ENCODE measurements around the gene RALGAPA1.
A peak's percentile ranks its signal among the peaks of the same experiment; 100 is the strongest.
"Not testable (repeated sequence)": the region's sequence is repeated elsewhere in the genome, so short reads cannot be mapped to it uniquely, and the experiment has no call there.

The RALGAPA1 gene

DNA sequence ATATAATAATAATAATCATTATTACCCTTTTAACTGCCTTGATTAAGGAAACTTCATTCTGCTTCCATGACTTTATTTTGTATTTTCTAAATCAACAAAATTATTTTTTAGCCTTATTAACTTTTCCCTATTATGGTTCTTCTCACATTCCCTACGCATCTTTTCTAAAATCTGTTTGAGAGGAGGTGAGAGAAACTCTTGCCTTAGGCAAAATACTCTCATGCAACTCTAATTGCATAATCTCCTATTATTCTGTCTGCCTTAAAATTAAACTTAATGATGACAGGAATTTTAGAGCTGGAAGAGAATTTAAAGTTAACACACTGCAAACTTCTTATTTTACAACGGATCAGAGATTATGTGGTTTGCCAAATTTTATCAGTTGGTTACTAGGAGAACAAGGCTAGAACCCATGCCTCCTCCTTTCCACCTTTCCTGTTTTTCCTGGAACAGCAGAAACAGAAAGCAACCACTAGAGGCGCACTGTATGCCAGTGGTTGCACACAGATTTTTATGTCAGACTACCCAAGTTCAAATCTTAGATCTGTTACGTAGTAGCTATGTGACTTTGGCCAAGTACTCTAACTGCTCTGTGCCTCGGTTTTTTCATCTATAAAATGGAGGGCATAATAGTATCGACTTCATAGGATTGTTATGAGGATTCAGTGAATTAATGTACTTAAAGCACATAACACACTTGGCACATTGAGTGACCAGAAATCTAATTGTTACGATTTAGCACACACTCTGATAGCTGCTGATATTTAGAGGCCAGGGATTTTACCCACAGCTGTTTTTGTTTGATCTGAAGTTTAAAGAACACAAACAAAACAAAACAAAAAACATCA, 12.7 kb upstream of the RALGAPA1 start:
- DNase-seq (ENCODE audit: low read depth in 2 of 3, low spot score in 2 of 3): no peak

DNA sequence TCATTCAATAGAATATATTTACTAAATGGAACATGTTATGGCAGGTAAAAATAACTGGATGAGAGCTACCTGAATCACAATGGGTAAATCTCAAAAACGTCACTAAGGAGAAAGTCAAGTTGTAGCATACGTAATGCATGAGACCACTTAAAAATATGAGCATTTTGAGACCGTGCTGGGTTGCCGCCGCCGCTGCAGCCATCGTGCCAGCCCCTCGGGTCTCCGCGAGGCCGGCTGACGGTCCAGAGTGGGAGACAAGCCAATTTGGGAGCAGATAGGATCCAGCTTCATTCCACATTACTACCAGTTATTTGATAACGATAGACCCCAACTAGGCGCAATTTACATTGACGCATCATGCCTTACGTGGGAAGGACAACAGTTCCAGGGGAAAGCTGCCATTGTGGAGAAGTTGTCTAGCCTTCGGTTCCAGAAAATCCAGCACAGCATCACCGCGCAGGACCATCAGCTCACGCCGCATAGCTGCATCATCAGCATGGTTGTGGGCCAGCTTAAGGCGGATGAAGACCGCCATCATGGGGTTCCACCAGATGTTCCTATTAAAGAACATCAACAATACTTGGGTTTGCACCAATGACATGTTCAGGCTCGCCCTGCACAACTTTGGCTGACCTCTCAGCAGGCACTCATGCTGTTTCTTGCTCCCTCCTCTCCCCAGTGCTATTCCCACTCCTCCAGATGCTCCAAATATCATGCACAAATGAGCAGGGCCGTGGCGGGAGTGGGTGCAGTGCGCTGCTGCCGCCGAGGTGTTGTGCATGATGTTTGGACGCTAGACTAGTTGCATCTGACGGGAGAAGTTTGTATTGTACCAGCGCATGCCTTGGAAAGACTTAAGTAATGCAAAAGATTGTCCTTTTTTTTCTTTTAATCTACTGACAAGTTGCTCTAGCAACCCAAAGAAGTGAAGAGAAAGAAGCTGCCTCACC, 10.8 kb upstream of the RALGAPA1 start:
- DNase-seq (ENCODE audit: low read depth in 2 of 3, low spot score in 2 of 3): no peak

DNA sequence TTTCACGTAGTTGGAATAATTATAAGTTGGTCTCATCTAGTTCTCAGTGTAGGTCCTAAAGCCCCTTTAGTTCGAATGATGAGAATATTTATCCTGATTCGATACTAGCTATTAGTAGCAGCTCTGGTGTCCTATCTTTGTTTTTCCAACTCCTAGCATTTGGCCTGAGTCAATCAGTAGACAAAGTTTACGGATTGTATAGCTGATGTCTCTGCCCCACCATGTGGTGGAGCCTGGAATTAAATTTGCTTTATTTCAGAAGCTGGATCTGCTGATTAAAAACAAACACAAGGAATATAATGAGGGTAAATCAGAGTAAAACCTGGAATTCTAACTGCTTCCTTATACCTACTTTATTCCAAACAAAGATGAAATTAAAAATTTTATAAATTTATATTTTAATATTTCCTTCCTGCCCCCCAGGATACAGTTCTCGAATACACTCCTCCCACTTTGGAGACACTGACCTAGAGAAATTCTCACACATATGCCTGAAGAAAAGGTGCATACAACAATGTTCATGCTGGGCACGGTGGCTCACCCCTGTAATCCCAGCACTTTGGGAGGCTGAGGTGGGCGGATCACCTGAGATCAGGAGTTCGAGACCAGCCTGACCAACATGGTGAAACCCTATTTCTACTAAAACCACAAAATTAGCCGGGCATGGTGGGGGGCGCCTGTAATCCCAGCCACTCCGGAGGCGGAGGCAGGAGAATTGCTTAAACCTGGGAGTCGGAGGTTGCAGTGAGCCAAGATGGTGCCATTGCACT, 9.4 kb upstream of the RALGAPA1 start:
- no peak for DNase-seq (ENCODE audit: low read depth in 2 of 3, low spot score in 2 of 3)

DNA sequence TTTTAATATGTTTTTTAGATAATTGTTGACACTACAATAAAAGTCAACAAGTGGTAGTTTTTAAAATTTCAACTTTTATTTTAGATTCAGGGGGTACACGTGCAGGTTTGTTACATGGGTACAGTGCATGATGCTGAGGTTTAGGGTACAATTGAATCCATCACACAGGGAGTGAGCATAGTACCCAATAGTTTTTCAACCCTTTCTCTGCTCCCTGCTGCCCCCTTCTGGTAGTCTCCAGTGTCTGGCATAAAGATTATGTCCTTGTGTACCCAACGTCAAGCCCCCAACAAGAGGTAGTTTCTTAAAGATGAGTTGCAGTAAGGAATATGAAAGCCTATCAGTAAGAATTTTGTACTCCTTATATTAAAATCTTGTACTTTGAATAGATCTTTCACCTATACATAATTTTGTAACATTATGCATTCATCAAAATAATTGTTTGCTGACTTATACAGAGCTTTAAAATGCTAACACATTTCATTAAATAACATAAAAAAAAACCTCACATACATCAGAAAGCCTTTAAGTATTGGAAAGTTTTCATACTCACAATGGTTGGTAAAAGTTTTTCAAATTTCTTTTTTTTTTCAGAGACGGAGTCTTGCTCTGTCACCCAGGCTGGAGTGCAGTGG, 5.4 kb upstream of the RALGAPA1 start:
- peak; percentile 26 to 77 (median 58) for DNase-seq (ENCODE audit: low read depth in 2 of 3, low spot score in 2 of 3)

DNA sequence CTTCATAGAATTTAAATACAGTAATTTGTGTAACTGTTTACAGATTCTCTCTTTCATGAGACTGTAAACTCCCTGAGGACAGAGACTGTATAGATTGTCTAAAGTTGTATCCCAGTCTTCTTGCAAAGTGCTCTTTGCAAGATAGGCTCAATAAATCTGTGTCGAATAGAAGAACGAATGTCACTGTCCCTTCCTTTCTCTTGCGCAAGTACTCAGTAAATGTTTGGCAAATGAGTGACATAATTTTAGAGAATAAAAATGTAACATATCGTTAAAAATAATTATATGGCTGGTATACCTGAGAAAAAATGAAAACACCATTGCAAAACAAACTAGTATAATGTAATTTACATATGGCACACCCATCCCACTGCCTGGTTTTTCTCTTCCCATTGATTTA, 1.9 kb upstream of the RALGAPA1 start:
- no peak for DNase-seq (ENCODE audit: low read depth in 2 of 3, low spot score in 2 of 3)

DNA sequence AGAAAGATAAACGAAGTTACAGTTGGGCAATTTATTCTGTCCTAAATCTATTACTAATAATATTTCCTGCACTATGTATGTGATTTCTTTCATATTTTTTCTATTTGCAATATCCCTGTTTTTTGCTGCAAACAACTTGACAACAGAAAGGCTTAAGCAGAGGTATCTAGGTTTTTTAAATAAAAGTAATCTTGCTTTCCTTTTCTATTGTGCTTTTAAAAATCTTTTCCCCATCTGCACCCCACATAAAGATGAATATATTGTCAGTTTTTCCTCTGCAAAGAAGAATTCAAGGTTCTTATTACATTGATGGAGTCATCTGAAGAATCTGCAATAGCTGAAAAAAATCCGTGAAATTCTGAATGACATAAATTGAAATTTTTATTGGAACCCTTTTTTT, 502 bp upstream of the RALGAPA1 start:
- DNase-seq (ENCODE audit: low read depth in 2 of 3, low spot score in 2 of 3): no peak

DNA sequence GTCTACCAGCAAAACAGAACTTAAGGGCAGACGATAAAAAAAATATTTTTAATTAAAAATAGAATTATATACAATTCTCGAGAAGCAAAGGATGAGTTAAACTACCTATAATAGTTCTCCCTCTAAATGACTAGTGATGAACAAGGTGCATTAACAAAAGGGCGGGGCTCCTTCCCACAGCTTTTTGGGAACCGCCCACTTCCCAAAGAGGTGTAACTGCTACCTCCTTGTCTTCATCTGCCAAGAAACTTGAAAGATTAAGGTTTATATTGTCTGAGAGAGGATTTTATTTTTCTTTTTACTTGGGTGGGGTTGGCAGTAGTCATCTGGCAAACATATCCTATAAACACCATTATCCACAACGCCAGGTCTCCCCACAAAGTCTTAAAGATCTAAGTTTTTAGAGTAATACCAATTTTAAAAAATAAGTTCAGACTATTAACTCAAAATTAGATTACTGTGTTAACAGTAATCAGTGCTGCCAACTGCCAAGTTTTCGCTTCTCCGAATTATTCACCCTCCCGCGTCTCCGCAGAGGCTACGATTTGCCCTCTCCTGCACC, 938 bp downstream of the RALGAPA1 start:
- DNase-seq (ENCODE audit: low read depth in 2 of 3, low spot score in 2 of 3): no peak

DNA sequence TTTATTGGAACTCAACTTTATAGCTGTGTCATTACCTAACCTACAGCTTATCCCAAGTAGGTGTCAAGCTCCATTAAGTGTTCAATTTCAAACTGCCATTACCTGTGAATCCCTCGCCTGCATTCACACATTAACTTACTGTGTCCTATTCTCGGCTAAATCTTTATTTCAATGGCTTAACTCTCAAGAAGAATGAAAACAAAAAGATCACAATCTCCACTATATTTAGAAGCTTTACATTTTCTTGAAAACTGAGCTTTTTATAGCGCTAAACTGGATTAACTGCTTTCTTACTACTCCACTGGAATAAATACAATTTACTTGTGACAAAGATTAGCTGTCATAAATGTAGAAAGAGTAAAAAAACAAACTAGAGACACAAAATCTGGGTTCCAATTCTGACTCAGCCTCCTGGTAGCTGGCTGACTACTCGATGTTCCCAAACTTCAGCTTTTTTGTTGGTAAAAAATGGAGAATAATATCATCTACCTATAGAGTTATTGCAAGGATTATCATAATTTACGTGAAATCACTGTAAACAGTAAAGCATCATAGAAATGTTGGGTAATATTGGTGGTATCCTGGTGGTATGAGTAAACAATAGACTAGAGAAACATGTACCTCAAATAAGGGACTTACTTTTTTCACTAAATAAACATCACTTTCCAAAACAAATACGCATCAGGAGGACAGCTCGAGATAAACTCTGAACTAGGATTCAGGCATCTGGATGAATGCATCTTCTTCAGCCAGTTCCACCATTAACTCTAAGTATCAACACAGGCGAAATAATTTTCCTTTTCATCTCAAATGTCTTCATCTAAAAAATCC, 1.7 kb downstream of the RALGAPA1 start:
- DNase-seq (ENCODE audit: low read depth in 2 of 3, low spot score in 2 of 3): no peak

DNA sequence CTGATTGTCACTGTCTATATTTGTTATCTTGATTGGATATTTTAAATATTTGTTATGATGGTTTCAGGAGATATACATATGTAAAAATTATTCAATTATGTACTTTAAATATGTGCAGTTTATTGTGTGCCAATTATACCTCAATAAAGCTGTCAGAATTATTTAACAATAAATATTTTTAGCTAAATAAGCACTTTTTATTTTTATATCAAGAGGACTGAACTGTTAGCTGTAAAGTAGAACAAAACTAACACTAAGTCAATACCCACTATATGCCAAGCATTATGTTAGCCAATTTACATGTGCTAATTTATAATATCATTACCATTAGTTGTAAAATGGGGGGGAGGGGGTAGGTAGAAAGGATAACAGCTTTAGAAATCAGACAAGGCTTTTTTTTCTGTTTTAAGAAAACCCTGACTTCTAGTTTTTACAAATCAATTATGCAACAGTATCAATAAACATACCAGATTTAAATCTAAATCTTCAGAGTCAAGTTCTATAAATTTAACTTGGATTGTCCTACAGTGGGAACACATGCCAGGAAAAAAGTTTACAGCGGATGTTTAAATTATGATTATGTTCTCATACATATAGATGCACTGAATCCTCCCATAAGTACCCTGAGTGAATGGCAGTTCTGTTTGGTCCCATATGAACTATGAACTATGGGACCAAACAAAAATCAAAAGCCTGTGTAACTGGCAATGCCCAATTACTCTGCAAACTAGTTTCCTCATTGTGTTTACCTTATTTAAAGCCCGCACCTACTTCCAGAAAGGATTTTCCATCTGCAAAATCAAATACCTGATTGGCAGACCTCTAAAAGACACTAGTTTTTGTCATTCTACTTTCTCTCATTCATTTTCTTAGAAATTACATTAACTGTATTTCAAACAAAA, 2.8 kb downstream of the RALGAPA1 start:
- DNase-seq (ENCODE audit: low read depth in 2 of 3, low spot score in 2 of 3): no peak

DNA sequence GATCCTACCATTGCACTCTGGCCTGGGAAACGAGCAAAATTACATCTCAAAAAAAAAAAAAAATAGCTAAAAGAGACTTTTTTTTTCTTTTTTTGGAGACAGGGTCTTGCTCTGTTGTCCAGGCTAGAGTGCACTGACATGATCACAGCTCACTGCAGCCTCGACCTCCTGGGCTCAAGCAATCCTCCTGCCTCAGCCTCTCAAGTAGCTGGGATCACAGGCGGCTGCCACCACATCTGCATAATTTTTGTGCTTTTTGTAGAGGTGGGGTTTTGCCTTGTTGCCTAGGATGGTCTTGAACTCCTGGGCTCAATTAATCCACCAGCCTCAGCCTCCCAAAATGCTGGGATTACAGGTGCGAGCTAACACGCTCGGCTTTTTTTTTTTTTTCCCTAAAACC, 11.3 kb downstream of the RALGAPA1 start:
- DNase-seq (ENCODE audit: low read depth in 2 of 3, low spot score in 2 of 3): no peak

DNA sequence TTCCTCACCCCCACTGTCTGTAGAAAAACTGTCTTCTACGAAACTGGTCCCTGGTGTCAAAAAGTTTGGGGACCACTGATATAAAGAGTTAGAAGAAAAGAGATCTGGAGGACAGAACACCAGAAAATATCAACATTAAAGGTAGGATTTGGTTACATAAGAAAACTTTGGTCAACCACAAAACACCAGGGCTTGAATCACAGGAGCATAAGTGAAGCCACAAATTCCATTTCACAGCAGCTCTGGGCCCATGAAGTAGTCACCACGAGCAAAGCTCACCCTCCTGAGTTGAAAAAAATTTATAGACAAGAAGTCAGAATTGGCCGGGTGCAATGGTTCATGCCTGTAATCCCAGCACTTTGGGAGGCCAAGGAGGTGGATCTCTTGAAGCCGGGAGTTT, 19.4 kb downstream of the RALGAPA1 start:
- no peak for DNase-seq (ENCODE audit: low read depth in 2 of 3, low spot score in 2 of 3)

DNA sequence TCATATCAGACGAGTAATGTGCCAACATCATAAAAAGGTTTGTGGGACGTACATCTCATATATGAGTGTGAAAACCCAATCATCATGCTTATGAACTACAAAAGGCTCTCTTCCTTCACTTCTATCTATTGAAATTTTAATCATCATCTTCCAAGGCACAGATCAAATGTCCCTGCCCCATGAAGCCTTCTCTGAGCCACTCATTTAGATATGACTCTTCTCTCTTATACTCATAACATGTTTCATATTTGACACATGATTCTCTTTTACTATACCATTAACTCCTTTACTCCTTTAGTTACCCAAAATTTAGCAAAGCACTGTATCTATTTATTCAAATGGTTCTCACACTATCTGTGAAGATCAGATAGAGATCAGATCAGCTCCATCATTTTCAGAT, 22.2 kb downstream of the RALGAPA1 start:
- no peak for DNase-seq (ENCODE audit: low read depth in 2 of 3, low spot score in 2 of 3)

DNA sequence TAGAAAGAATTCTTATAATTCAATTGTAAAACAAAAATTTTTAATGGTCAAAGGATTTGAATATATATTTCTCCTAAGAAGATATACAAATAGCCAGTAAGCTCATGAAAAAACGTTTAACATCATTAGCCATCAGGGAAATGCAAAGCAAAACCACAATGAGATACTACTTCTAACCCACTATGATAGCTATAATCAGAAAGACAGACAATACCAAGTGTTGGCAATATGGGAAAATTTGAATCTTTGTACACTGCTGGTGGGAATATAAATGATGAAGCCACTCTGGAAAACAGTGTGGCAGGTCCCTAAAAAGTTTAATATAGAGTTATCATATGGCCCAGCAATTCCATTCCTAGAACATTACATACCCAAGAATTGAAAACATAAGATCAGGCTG, 25.4 kb downstream of the RALGAPA1 start:
- DNase-seq (ENCODE audit: low read depth in 2 of 3, low spot score in 2 of 3): no peak

DNA sequence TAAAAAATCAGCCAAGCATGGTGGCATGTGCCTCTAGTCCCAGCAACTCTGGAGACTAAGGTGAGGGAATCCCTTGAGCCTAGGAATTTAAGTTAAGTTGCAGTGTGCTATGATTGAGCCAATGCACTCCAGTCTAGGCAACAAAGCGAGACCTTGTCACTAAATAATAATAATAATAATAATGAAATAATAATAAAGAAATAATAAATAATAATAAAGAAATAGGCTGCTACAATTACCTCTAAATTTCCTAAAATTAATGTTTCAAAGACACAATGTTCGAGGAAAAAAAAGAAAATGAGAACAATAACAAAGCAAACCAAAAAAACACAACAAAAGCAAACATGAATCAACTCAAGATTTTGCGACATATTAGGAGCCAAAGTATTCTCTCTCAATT, 29.7 kb downstream of the RALGAPA1 start:
- DNase-seq (ENCODE audit: low read depth in 2 of 3, low spot score in 2 of 3): no peak

DNA sequence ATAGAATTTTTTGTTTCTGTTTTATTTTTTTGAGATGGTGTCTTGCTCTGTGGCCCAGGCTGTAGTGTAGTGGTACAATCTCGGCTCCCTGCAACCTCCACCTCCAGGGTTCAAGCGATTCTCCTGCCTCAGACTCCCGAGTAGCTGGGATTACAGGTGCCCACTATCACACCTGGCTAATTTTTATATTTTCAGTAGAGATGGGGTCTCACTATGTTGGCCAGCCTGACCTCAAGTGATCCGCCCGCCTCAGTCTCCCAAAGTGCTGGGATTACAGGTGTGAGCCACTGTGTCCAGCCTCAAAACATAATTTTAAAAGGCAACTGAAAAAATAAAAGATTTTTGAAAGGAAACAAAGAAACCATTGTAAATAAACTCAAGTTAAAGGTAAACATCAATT, 31.5 kb downstream of the RALGAPA1 start:
- DNase-seq (ENCODE audit: low read depth in 2 of 3, low spot score in 2 of 3): not testable (repeated sequence)

DNA sequence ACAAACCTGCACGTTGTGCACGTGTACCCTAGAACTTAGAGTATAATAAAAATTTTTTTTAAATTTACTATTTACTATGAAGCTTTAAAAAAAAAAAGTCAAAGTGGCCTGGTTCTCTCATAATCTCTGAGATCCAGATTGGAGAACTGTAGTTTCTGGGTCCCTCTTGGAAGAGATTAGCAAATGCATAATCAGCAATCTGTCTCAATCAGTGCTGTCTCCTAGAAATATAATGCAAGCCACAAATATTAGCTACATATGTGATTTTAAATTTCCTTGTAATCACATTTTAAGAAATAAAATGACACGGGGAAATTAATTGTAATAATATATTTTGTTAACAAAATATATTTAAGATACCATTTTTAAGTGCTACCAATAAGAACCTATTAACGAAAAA, 32.3 kb downstream of the RALGAPA1 start:
- no peak for DNase-seq (ENCODE audit: low read depth in 2 of 3, low spot score in 2 of 3)

DNA sequence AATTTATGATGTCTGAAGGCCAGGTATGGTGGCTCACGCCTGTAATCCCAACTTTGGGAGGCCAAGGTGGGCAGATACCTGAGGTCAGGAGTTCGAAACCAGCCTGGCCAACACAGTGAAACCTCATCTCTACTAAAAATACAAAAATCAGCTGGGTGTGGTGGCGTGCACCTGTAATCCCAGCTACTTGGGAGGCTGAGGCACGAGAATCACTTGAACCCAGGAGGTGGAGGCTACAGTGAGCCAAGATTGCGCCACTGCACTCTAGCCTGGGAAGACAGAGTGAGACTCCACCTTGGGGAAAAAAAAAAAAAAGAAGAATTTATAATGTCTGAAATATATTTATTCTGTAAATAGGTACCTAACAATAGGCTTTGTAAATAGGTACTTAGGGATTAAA, 33.0 kb downstream of the RALGAPA1 start:
- DNase-seq (ENCODE audit: low read depth in 2 of 3, low spot score in 2 of 3): not testable (repeated sequence)

DNA sequence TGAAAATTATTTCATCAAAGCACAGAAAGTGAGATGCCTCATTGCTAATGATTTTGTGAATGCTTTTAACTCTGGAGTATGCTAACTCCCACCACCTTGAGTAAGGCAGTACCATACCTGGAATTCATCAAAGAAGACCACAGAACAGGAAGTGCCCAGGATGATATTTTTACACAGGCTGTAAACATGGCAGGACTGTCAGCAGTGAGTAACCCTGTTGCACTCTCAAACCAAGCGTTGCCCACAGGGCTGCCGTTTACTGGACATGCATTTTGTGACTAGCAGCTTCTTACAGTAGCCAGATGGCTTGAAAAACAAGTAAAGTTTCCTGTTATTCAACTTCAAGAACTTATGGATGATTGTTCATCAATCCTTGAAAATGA, 42.4 kb downstream of the RALGAPA1 start:
- DNase-seq (ENCODE audit: low read depth in 2 of 3, low spot score in 2 of 3): no peak
